Tibial nerve (tissue), 4 donors: ENCODE measurements around the gene POMGNT2. TPM values are rescaled to one million over a fixed set of nuclear protein-coding genes. Genes with fewer than 3 reads are reported as not detected.

Source experiments
- DNase-seq, 2 donors: peaks; one replicate each; pipeline ENCODE4 v3.0.0-alpha.2; 2019; ENCODE audit warnings: low spot score in 2 of 2
- H3K27ac ChIP-seq, 4 donors: fragments of 200-600 bp; sonication (generic) in 3 of 4; one replicate each; pipeline ENCODE4 v1.5.1; 2017 to 2019; ENCODE audit warnings: mild to moderate bottlenecking in 1 of 4
- H3K27me3 ChIP-seq, 2 donors: fragments of 200-600 bp; sonication (generic) in 1 of 2; one replicate each; pipeline versions ENCODE4 v1.5.1 to v1.6.0; 2017 to 2019
- H3K36me3 ChIP-seq, 3 donors: fragments of 200-600 bp; sonication (generic); one replicate each; pipeline ENCODE4 v1.5.1; 2018 to 2019
- H3K4me1 ChIP-seq, 4 donors: fragments of 200-600 bp; sonication (generic) in 3 of 4; one replicate each; pipeline ENCODE4 v1.5.1; 2017 to 2019
- H3K4me3 ChIP-seq, 4 donors: fragments of 200-600 bp; sonication (generic) in 3 of 4; one replicate each; pipeline ENCODE4 v1.5.1; 2017 to 2019; ENCODE audit warnings: mild to moderate bottlenecking in 1 of 4, moderate library complexity in 1 of 4
- H3K9me3 ChIP-seq, 4 donors: fragments of 200-600 bp; sonication (generic) in 3 of 4; one replicate each; pipeline ENCODE4 v1.5.1; 2017 to 2019
- CTCF ChIP-seq, 5 experiments: fragments of 200-600 bp in 3 of 5; fragments of 450-650 bp in 2 of 5; sonication (generic) in 3 of 5; IDR thresholded peaks; one replicate each; pipeline ENCODE4 v1.5.1; 2016 to 2019; ENCODE audit warnings: antibody characterized with exemption in 5 of 5, mild to moderate bottlenecking in 3 of 5, moderate library complexity in 2 of 5
- EP300 ChIP-seq, 2 donors: sonication (generic); formaldehyde crosslinking; IDR thresholded peaks; one replicate each; pipeline ENCODE4 v1.6.1; 2017; ENCODE audit warnings: antibody characterized with exemption in 2 of 2, mild to moderate bottlenecking in 1 of 2
- POLR2A ChIP-seq, 2 donors: fragments of 450-650 bp; IDR thresholded peaks; one replicate each; pipeline ENCODE4 v1.6.1; 2017; ENCODE audit warnings: antibody characterized with exemption in 2 of 2, mild to moderate bottlenecking in 2 of 2, moderate library complexity in 2 of 2
- WGBS, 2 donors: methylation state at CpG; one replicate each; pipeline ENCODE4 v1.1.5; 2018; 5-methylcytosine and 5-hydroxymethylcytosine counted together
- total RNA-seq, 4 donors: library from RNA; depleted of rRNA; stranded (reverse); fragments of >200 nt; gene quantifications; one replicate each; pipeline ENCODE4 v1.1.0, GENCODE V29; 2016

POMGNT2 gene
- total RNA-seq, 4 donors from 2014 or later = 22.2 to 39.4 (median 27.8) TPM

GRCh38 chr3:43120937-43121336, 15.1 kb upstream of the POMGNT2 start:
- Histone ChIP-seq H3K4me1 (no peaks in the 10 kb centered on the region), H3K27ac (no peak overlapping the region)
- 89 to 92% methylated on average over 3 of the region's 3 CpGs for WGBS, 2 donors

GRCh38 chr3:43117257-43117656, 11.4 kb upstream of the POMGNT2 start:
- TF ChIP-seq CTCF (IDR thresholded peaks at IDR 0.05) (no peak), POLR2A (IDR thresholded peaks at IDR 0.05) (no peak), EP300 (IDR thresholded peaks at IDR 0.05) (no peak)
- 86 to 93% methylated on average over 4 of the region's 4 CpGs for WGBS, 2 donors
- no peaks in the 10 kb centered on the region for H3K4me1 ChIP-seq
- no peak for DNase-seq
- H3K27me3 ChIP-seq = no peaks in the 10 kb centered on the region
- H3K9me3 ChIP-seq = peaks cover 0 to 3% (median 0%) of the 10 kb centered on the region in 4 donors
- H3K36me3 ChIP-seq = no peaks in the 10 kb centered on the region
- no peak overlapping the region for H3K4me3 ChIP-seq
- no peak overlapping the region for H3K27ac ChIP-seq

More at GRCh38 chr3:43120937-43121336, 15.1 kb upstream of the POMGNT2 start:
- TF ChIP-seq EP300 (IDR thresholded peaks at IDR 0.05) = no peak
- TF ChIP-seq CTCF (IDR thresholded peaks at IDR 0.05) = no peak
- no peak for TF ChIP-seq POLR2A (IDR thresholded peaks at IDR 0.05)
- H3K4me3 ChIP-seq = no peak overlapping the region
- H3K36me3 ChIP-seq = no peaks in the 10 kb centered on the region
- H3K27me3 ChIP-seq = no peaks in the 10 kb centered on the region
- DNase-seq = no peak
- H3K9me3 ChIP-seq = peaks cover 0 to 16% (median 0%) of the 10 kb centered on the region in 4 donors

GRCh38 chr3:43113671-43114070, 7.8 kb upstream of the POMGNT2 start:
- TF ChIP-seq EP300 (IDR thresholded peaks at IDR 0.05) = no peak
- TF ChIP-seq POLR2A (IDR thresholded peaks at IDR 0.05) = no peak
- no peak for TF ChIP-seq CTCF (IDR thresholded peaks at IDR 0.05)
- Histone ChIP-seq H3K4me1 (no peaks in the 10 kb centered on the region), H3K4me3 (no peak overlapping the region), H3K27me3 (no peaks in the 10 kb centered on the region), H3K9me3 (no peaks in the 10 kb centered on the region), H3K36me3 (no peaks in the 10 kb centered on the region), H3K27ac (no peak overlapping the region)
- 80 to 90% methylated on average over 3 of the region's 3 CpGs for WGBS, 2 donors
- no peak for DNase-seq

- Histone ChIP-seq H3K4me3 (peak overlapping the region; percentile 33 to 98 (median 89)), H3K4me1 (peaks cover 0 to 27% (median 5%) of the 10 kb centered on the region in 4 donors), H3K27me3 (no peaks in the 10 kb centered on the region), H3K27ac (peak overlapping the region in 1 of 4 donors; percentile 89), H3K36me3 (no peaks in the 10 kb centered on the region), H3K9me3 (no peaks in the 10 kb centered on the region)
- TF ChIP-seq CTCF (IDR thresholded peaks at IDR 0.05) (no peak), POLR2A (IDR thresholded peaks at IDR 0.05) (no peak), EP300 (IDR thresholded peaks at IDR 0.05) (no peak)
- DNase-seq = no peak
- 11 to 15% methylated on average over 6 of the region's 6 CpGs for WGBS, 2 donors
Measured at GRCh38 chr3:43106293-43106628, 382 bp upstream of the POMGNT2 start.

GRCh38 chr3:43104660-43105595, 951 bp downstream of the POMGNT2 start:
- Histone ChIP-seq H3K9me3 (no peaks in the 10 kb centered on the region), H3K27ac (peak overlapping the region; percentile 60 to 89 (median 72)), H3K27me3 (no peaks in the 10 kb centered on the region), H3K4me1 (peaks cover 0 to 27% (median 5%) of the 10 kb centered on the region in 4 donors), H3K4me3 (peak overlapping the region; percentile 76 to 98 (median 89)), H3K36me3 (no peaks in the 10 kb centered on the region)
- no peak for TF ChIP-seq EP300 (IDR thresholded peaks at IDR 0.05)
- TF ChIP-seq CTCF (IDR thresholded peaks at IDR 0.05) = no peak
- TF ChIP-seq POLR2A (IDR thresholded peaks at IDR 0.05) = no peak
- WGBS, 2 donors = 40 to 50% methylated on average over 28 to 29 of the region's 33 CpGs
- DNase-seq = no peak
